ENCODE data around the gene NTHL1. TPM values are rescaled to one million over a fixed set of nuclear protein-coding genes. Genes with fewer than 3 reads are reported as not detected.

NTHL1 gene
- total RNA-seq, 1 experiment from 2014 or later = 52.0 TPM

- no peaks in the 10 kb centered on the region for H3K79me2 ChIP-seq (ENCODE audit: insufficient read depth, low read length)
- H3K9me3 ChIP-seq (ENCODE audit: control insufficient read depth, low read depth, low read length) = no peaks in the 10 kb centered on the region
- no peak overlapping the region for H2AK5ac ChIP-seq (ENCODE audit: insufficient read length, low read length)
- no peak overlapping the region for H4K8ac ChIP-seq (replicated peaks; ENCODE audit: insufficient read length, low read depth, low read length)
- no peak overlapping the region for H4K5ac ChIP-seq (ENCODE audit: insufficient read length, low read depth, low read length)
- no peak overlapping the region for H2BK5ac ChIP-seq (ENCODE audit: insufficient read length, low read length)
- no peaks in the 10 kb centered on the region for H3K4me1 ChIP-seq (ENCODE audit: insufficient read depth, low read length)
- H3K23ac ChIP-seq (ENCODE audit: insufficient read length, low read depth, low read length) = no peak overlapping the region
- no peak for DNase-seq
- Mint-ChIP-seq H3K9me3 (no peaks in the 10 kb centered on the region), H3K4me3 (peak overlapping the region in 1 of 2 experiments; percentile 18; a peak in 1 of 5 replicates), H3K36me3 (ENCODE audit: insufficient read depth in 1 of 3, low read depth in 3 of 3) (peaks cover 4 to 31% (median 31%) of the 10 kb centered on the region in 3 experiments; a peak in 6 of 7 replicates), H3K27me3 (ENCODE audit: low read depth) (no peaks in the 10 kb centered on the region), H3K27ac (peak overlapping the region in 2 of 3 experiments; percentile 14 to 69; a peak in 1 of 7 replicates), H3K4me1 (no peaks in the 10 kb centered on the region)
- no peak overlapping the region for H3K56ac ChIP-seq (ENCODE audit: insufficient read length, low read depth, low read length)
- WGBS (ENCODE audit: extremely low coverage, insufficient read length, low lambda C conversion rate) = no CpG with 5 or more reads among the region's 10 CpGs
- H4K91ac ChIP-seq (ENCODE audit: insufficient read length, low read depth, low read length) = no peak overlapping the region
- no peak overlapping the region for H3K9ac ChIP-seq (ENCODE audit: extremely low read depth, insufficient read length, low read length)
- no peak overlapping the region for H3K4ac ChIP-seq (ENCODE audit: low read depth, low read length)
- no peak overlapping the region for H3K14ac ChIP-seq (ENCODE audit: insufficient read depth, low read length)
- H2BK120ac ChIP-seq (ENCODE audit: low read depth, low read length, poor library complexity, severe bottlenecking) = no peak overlapping the region
- H3K18ac ChIP-seq (ENCODE audit: insufficient read length, low read depth, low read length) = no peak overlapping the region
- H3K79me1 ChIP-seq (ENCODE audit: insufficient read depth, low read depth, low read length, poor library complexity, severe bottlenecking) = no peaks in the 10 kb centered on the region
- H2BK15ac ChIP-seq (ENCODE audit: low read depth, low read length) = no peak overlapping the region
- no peak overlapping the region for H2AFZ ChIP-seq (ENCODE audit: low read length)
- no peak overlapping the region for H3K27ac ChIP-seq (ENCODE audit: insufficient read length, low read depth, low read length)
- H2BK12ac ChIP-seq (ENCODE audit: insufficient read length, low read depth, low read length) = no peak overlapping the region
- no peak for TF ChIP-seq CTCF (conservative IDR thresholded peaks at IDR 0.05)
- no peaks in the 10 kb centered on the region for H3K23me2 ChIP-seq (ENCODE audit: insufficient read length, low read depth, low read length, poor library complexity, severe bottlenecking)
- H2BK20ac ChIP-seq (ENCODE audit: low read depth, low read length, poor library complexity, severe bottlenecking) = no peak overlapping the region
- H3T11ph ChIP-seq (ENCODE audit: low read length) = no peak overlapping the region
- no peaks in the 10 kb centered on the region for H3K27me3 ChIP-seq (ENCODE audit: insufficient read depth, low read length)
- H3K4me2 ChIP-seq (ENCODE audit: insufficient read depth, insufficient read length, low read length) = no peak overlapping the region
- H4K20me1 ChIP-seq (ENCODE audit: control insufficient read depth, insufficient read depth, insufficient read length) = peaks cover 2% of the 10 kb centered on the region
Observed at GRCh38 chr16:2057438-2057837, 9.8 kb upstream of the NTHL1 start.
